ENCODE results near the gene LMO7.

LMO7 gene

GRCh38 chr13:75908141-75908540, 272.0 kb downstream of the LMO7 start:
- no peak overlapping the region for H2BK15ac ChIP-seq (ENCODE audit: low read length)
- WGBS, 2 donors (ENCODE audit: extremely low coverage in 2 of 2, insufficient read length in 2 of 2, insufficient replicate concordance in 1 of 2) = no CpG with 5 or more reads among the region's 4 CpGs
- H3K36me3 ChIP-seq (replicated peaks in 1 of 2; ENCODE audit: control insufficient read depth in 2 of 2, insufficient read depth in 2 of 2, low read length in 2 of 2) = no peaks in the 10 kb centered on the region
- H3K18ac ChIP-seq (ENCODE audit: low read length) = no peak overlapping the region
- no peak overlapping the region for H3K9ac ChIP-seq (ENCODE audit: low read depth, low read length, poor library complexity)
- no peak for DNase-seq (ENCODE audit: low spot score)
- no peak overlapping the region for H2BK5ac ChIP-seq (ENCODE audit: low read length)
- no peak overlapping the region for H2BK120ac ChIP-seq (ENCODE audit: low read depth, low read length)
- no peak overlapping the region for H3K4ac ChIP-seq (ENCODE audit: low read length)
- H3K4me2 ChIP-seq (ENCODE audit: insufficient read depth, low read length, poor library complexity, severe bottlenecking) = no peak overlapping the region
- H3K9me3 ChIP-seq (replicated peaks in 1 of 2; ENCODE audit: control insufficient read depth in 2 of 2, insufficient read depth in 1 of 2, low read depth in 1 of 2, low read length in 2 of 2) = no peaks in the 10 kb centered on the region
- H4K8ac ChIP-seq (ENCODE audit: low read depth, low read length) = no peak overlapping the region
- no peak overlapping the region for H3K4me3 ChIP-seq (ENCODE audit: low read length in 2 of 2)
- no peak overlapping the region for H2AFZ ChIP-seq (ENCODE audit: low read length)
- H4K91ac ChIP-seq (ENCODE audit: low read depth, low read length, poor library complexity) = no peak overlapping the region
- no peak overlapping the region for H2BK12ac ChIP-seq (ENCODE audit: low read length)
- no peak overlapping the region for H2AK5ac ChIP-seq (ENCODE audit: low read depth, low read length)
- no peaks in the 10 kb centered on the region for H3K27me3 ChIP-seq (ENCODE audit: control insufficient read depth in 3 of 3, insufficient read depth in 3 of 3, low read depth in 1 of 3, low read length in 3 of 3)
- no peak overlapping the region for H3K23ac ChIP-seq (ENCODE audit: low read depth, low read length, poor library complexity)
- H3K79me1 ChIP-seq (ENCODE audit: low read depth, low read length) = no peaks in the 10 kb centered on the region
- no peaks in the 10 kb centered on the region for H3K4me1 ChIP-seq (ENCODE audit: control insufficient read depth in 2 of 2, insufficient read depth in 1 of 2, low read depth in 1 of 2, low read length in 2 of 2)
- H3K14ac ChIP-seq (ENCODE audit: low read length) = no peak overlapping the region
- H3K27ac ChIP-seq (replicated peaks; ENCODE audit: low read length) = no peak overlapping the region
